Body of pancreas (tissue), 4 donors: ENCODE data around the gene NUP93. TPM values are rescaled to one million over a fixed set of nuclear protein-coding genes. Genes with fewer than 3 reads are reported as not detected.
A peak's percentile ranks its signal among the peaks of the same experiment; 100 is the strongest.

Source experiments
- ATAC-seq: fragments of 150-250 bp; one replicate; pipeline ENCODE4 v1.9.1; 2016
- DNase-seq, 4 donors: peaks; one replicate each; pipeline ENCODE4 v3.0.0-alpha.2; 2019
- H3K27ac ChIP-seq, 4 donors: fragments of 200-600 bp; sonication (generic); 1 replicate in 3 of 4; 2 replicates in 1 of 4; pipeline versions ENCODE4 v1.5.1 to v1.6.1; 2016 to 2019; ENCODE audit warnings: mild to moderate bottlenecking in 1 of 4, mixed read lengths in 1 of 4, moderate library complexity in 1 of 4
- H3K27me3 ChIP-seq, 2 donors: fragments of 200-600 bp; sonication (generic); one replicate each; pipeline ENCODE4 v1.6.0; 2016; ENCODE audit warnings: mild to moderate bottlenecking in 1 of 2
- H3K36me3 ChIP-seq, 2 donors: fragments of 200-600 bp; sonication (generic); replicated peaks in 1 of 2; 2 replicates each; pipeline ENCODE4 v1.5.1; 2016; ENCODE audit warnings: low read depth in 2 of 2; ENCODE audit not compliant: insufficient read depth in 1 of 2
- H3K4me1 ChIP-seq: fragments of 200-600 bp; sonication (generic); one replicate; pipeline ENCODE4 v1.6.0; 2016
- H3K4me3 ChIP-seq, 2 donors: fragments of 200-600 bp; sonication (generic); 1 replicate in 1 of 2; 2 replicates in 1 of 2; pipeline ENCODE4 v1.5.1; 2016 to 2019
- H3K9me3 ChIP-seq, 3 donors: fragments of 200-600 bp; sonication (generic); 1 replicate in 2 of 3; 2 replicates in 1 of 3; pipeline ENCODE4 v1.5.1; 2016
- CTCF ChIP-seq, 7 experiments: fragments of 450-650 bp in 4 of 7; fragments of 200-600 bp in 3 of 7; sonication (generic) in 3 of 7; IDR thresholded peaks; one replicate each; pipeline ENCODE4 v1.5.1; 2016 to 2019; ENCODE audit warnings: antibody characterized with exemption in 7 of 7
- POLR2A ChIP-seq, 3 donors: fragments of 450-650 bp; IDR thresholded peaks; one replicate each; pipeline ENCODE4 v1.6.1; 2016; ENCODE audit warnings: antibody characterized with exemption in 3 of 3, mild to moderate bottlenecking in 2 of 3
- WGBS, 2 donors: methylation state at CpG; one replicate each; pipeline ENCODE4 v1.1.5; 2017; 5-methylcytosine and 5-hydroxymethylcytosine counted together
- intact Hi-C: fragments of 100-400 bp; cut with DNase I; formaldehyde crosslinking; loops from one replicate; pipeline ENCODE4 v1.15.1; 2023
- total RNA-seq, 2 donors: library from RNA; depleted of rRNA; stranded (reverse); fragments of >200 nt; gene quantifications; one replicate each; pipeline ENCODE4 v1.1.0, GENCODE V29; 2016

Gene NUP93
- total RNA-seq, 2 donors from 2014 or later, result 12.2 to 19.1 TPM

- H3K4me3 ChIP-seq, result no peak overlapping the region
- H3K27me3 ChIP-seq, result no peaks in the 10 kb centered on the region
- no peak for TF ChIP-seq POLR2A (IDR thresholded peaks at IDR 0.05)
- no peak for TF ChIP-seq CTCF (IDR thresholded peaks at IDR 0.05)
- H3K9me3 ChIP-seq, result no peaks in the 10 kb centered on the region
- no peak for DNase-seq
- no peaks in the 10 kb centered on the region for H3K36me3 ChIP-seq
- intact Hi-C loops, result no loop called here
- WGBS, 2 donors, result 92% methylated on average over 8 of the region's 8 CpGs
- H3K27ac ChIP-seq, result peak overlapping the region in 2 of 4 donors; percentile 65 to 70
- ATAC-seq, result no peak
- H3K4me1 ChIP-seq, result peaks cover 28% of the 10 kb centered on the region
Measured at GRCh38 chr16:56861756-56862155, 131.8 kb downstream of the NUP93 start.

GRCh38 chr16:56862776-56863175, 132.8 kb downstream of the NUP93 start:
- WGBS, 2 donors, result 83 to 91% methylated on average over 5 of the region's 5 CpGs
- ATAC-seq, result no peak
- no peaks in the 10 kb centered on the region for H3K36me3 ChIP-seq
- no peak for DNase-seq
- intact Hi-C loops, result no loop called here
- H3K27ac ChIP-seq, result no peak overlapping the region
- no peak for TF ChIP-seq CTCF (IDR thresholded peaks at IDR 0.05)
- peaks cover 38% of the 10 kb centered on the region for H3K4me1 ChIP-seq
- H3K4me3 ChIP-seq, result no peak overlapping the region
- H3K27me3 ChIP-seq, result no peaks in the 10 kb centered on the region
- no peaks in the 10 kb centered on the region for H3K9me3 ChIP-seq

GRCh38 chr16:56864960-56865359, 135.0 kb downstream of the NUP93 start, which contains the start of gene SLC12A3:
Gene SLC12A3, plus strand, starts transcription at chr16:56865207. Its CDS starts 29 bp downstream, at chr16:56865236.
- H3K4me3 ChIP-seq, result no peak within 1 kb of the TSS

GRCh38 chr16:56865394-56866062, 135.6 kb downstream of the NUP93 start:
- Histone ChIP-seq H3K27ac (no peak overlapping the region), H3K36me3 (no peaks in the 10 kb centered on the region), H3K27me3 (no peaks in the 10 kb centered on the region), H3K4me3 (no peak overlapping the region), H3K4me1 (peaks cover 35% of the 10 kb centered on the region), H3K9me3 (no peaks in the 10 kb centered on the region)
- DNase-seq, result no peak
- intact Hi-C loops, result loop anchor here (5.0 kb wide), 1 partner anchor 97 kb away; the partner anchor contains the start of gene CETP
- ATAC-seq, result no peak
- WGBS, 2 donors, result 93 to 96% methylated on average over 6 to 11 of the region's 13 CpGs
- TF ChIP-seq CTCF (IDR thresholded peaks at IDR 0.05), result no peak
- TF ChIP-seq POLR2A (IDR thresholded peaks at IDR 0.05), result no peak

More at GRCh38 chr16:56864960-56865359, 135.0 kb downstream of the NUP93 start, which contains the start of gene SLC12A3:
- TF ChIP-seq CTCF (IDR thresholded peaks at IDR 0.05) (no peak), POLR2A (IDR thresholded peaks at IDR 0.05) (no peak)
- H3K27ac ChIP-seq, result no peak within 1 kb of the TSS
- no peaks in the 10 kb centered on the region for H3K27me3 ChIP-seq
- H3K4me1 ChIP-seq, result peaks cover 40% of the 10 kb centered on the region
- intact Hi-C loops, result loop anchor here (5.0 kb wide), 1 partner anchor 97 kb away; the partner anchor contains the start of gene CETP
- DNase-seq (no peak), ATAC-seq (no peak)
- no peaks in the 10 kb centered on the region for H3K9me3 ChIP-seq
- no peaks in the 10 kb centered on the region for H3K36me3 ChIP-seq
- WGBS, 2 donors, result 85% methylated on average over 12 of the region's 12 CpGs; no CpG with 5 or more reads in 1 of the 2 donors
